K562 (cell line): ENCODE results near the gene STK24. TPM values are rescaled to one million over a fixed set of nuclear protein-coding genes. Genes with fewer than 3 reads are reported as not detected.

Source experiments
- ATAC-seq: fragments of 200-7000 bp; cut with Tn5 transposase; 3 replicates; pipeline ENCODE4 v1.9.1; 2020; ENCODE audit warnings: moderate library complexity
- BruUV-seq: library from RNA; stranded (reverse); fragments of 400-500 nt; replicated peaks from 2 replicates; lab custom pipeline; 2021; lab: Mats Ljungman, UMichigan
- CTCF ChIA-PET: fragments of 300-600 bp; formaldehyde crosslinking; extraction: SDS; loops from one replicate; lab custom pipeline; 2021; ENCODE audit warnings: low intra/inter-chr PET ratio; lab: Yijun Ruan, JAX
- POLR2A ChIA-PET: fragments of 300-600, 350-650 bp; sonication (Branson Sonifier 250); formaldehyde crosslinking; extraction: SDS; loops from one replicate; lab custom pipeline; 2021; ENCODE audit warnings: antibody characterized with exemption, inconsistent platforms; lab: Yijun Ruan, JAX
- DNase-seq, 4 experiments: peaks; one replicate each; pipeline versions ENCODE4 v3.0.0 to v3.0.0-alpha.2; 2011 to 2018; ENCODE audit warnings: low spot score in 3 of 4, mixed read lengths in 3 of 4; ENCODE audit errors: extremely low read depth in 1 of 4
- FAIRE-seq: peaks from 2 replicates; lab custom pipeline; 2011; peaks lifted over from hg19 to GRCh38; lab: Jason Lieb, UNC
- H2AFZ ChIP-seq: 2 replicates; pipeline ENCODE4 v1.6.0; 2011; ENCODE audit warnings: low read depth, low read length, control low read depth, inconsistent platforms
- H3K27ac ChIP-seq: fragments of 200-600 bp; 3 replicates; pipeline ENCODE4 v1.8.0; 2011; ENCODE audit warnings: low read depth, mild to moderate bottlenecking, control low read depth, inconsistent platforms, low read length, moderate library complexity, mixed read lengths; ENCODE audit errors: extremely low read depth
- H3K27me3 ChIP-seq, 2 experiments: fragments of 300-600 bp in 1 of 2; 2 replicates in 1 of 2; 3 replicates in 1 of 2; pipeline versions ENCODE4 v1.6.0 to v1.8.0; 2011; ENCODE audit warnings: inconsistent platforms in 2 of 2, low read length in 2 of 2, mild to moderate bottlenecking in 1 of 2, mixed read lengths in 1 of 2, moderate library complexity in 1 of 2; ENCODE audit not compliant: control insufficient read depth in 2 of 2, insufficient read depth in 2 of 2
- H3K36me3 ChIP-seq: fragments of 300-600 bp; 3 replicates; pipeline ENCODE4 v1.8.0; 2011; ENCODE audit warnings: mild to moderate bottlenecking, low read length, inconsistent platforms; ENCODE audit not compliant: control insufficient read depth, insufficient read depth
- H3K4me1 ChIP-seq, 2 experiments: fragments of 200-600 bp in 1 of 2; replicated peaks in 1 of 2; 2 replicates in 1 of 2; 3 replicates in 1 of 2; pipeline versions ENCODE4 v1.5.1 to v1.8.0; 2011; ENCODE audit warnings: inconsistent platforms in 2 of 2, low read length in 2 of 2, mild to moderate bottlenecking in 1 of 2, mixed read lengths in 1 of 2, moderate library complexity in 1 of 2; ENCODE audit not compliant: control insufficient read depth in 2 of 2, insufficient read depth in 2 of 2
- H3K4me2 ChIP-seq: 2 replicates; pipeline ENCODE4 v1.6.1; 2011; ENCODE audit warnings: low read length, control low read depth, inconsistent platforms, mixed read lengths; ENCODE audit not compliant: insufficient read depth
- H3K4me3 ChIP-seq: fragments of 200-600 bp; sonication (generic), shearing (Covaris generic); 2 replicates; pipeline ENCODE4 v1.5.1; 2016; ENCODE audit warnings: control low read depth, inconsistent platforms
- H3K79me2 ChIP-seq: fragments of 200-600 bp; 3 replicates; pipeline ENCODE4 v1.8.0; 2011; ENCODE audit warnings: low read length, inconsistent platforms; ENCODE audit not compliant: control insufficient read depth, insufficient read depth
- H3K9ac ChIP-seq, 2 experiments: 2 replicates each; pipeline versions ENCODE4 v1.6.0 to v1.6.1; 2011; ENCODE audit warnings: low read depth in 2 of 2, low read length in 2 of 2, control low read depth in 1 of 2, inconsistent platforms in 1 of 2, mild to moderate bottlenecking in 1 of 2, mixed read lengths in 1 of 2; ENCODE audit not compliant: insufficient read depth in 1 of 2
- H3K9me1 ChIP-seq: one replicate; pipeline ENCODE4 v1.6.0; 2011; ENCODE audit warnings: inconsistent platforms, mild to moderate bottlenecking, low read length, moderate library complexity; ENCODE audit not compliant: control insufficient read depth, insufficient read depth
- H3K9me3 ChIP-seq: replicated peaks from 2 replicates; pipeline ENCODE4 v1.5.1; 2011; ENCODE audit warnings: low read depth, low read length, inconsistent platforms; ENCODE audit not compliant: control insufficient read depth, insufficient read depth
- H4K20me1 ChIP-seq: replicated peaks from 2 replicates; pipeline ENCODE4 v1.6.1; 2011; ENCODE audit warnings: low read length, inconsistent platforms, mixed read lengths; ENCODE audit not compliant: control insufficient read depth, insufficient read depth
- BRCA1 ChIP-seq, 2 experiments: fragments of 450-650 bp in 1 of 2; sonication (generic) in 1 of 2; formaldehyde crosslinking in 1 of 2; IDR thresholded peaks; 2 replicates each; pipeline versions ENCODE4 v1.5.0 to v1.6.1; 2017 to 2020; ENCODE audit warnings: mild to moderate bottlenecking in 1 of 2, missing genetic modification reagents in 1 of 2
- CBFA2T2 ChIP-seq: fragments of 450-650 bp; conservative IDR thresholded peaks from 2 replicates; pipeline ENCODE4 v1.6.1; 2017; ENCODE audit warnings: mild to moderate bottlenecking
- IRF2 ChIP-seq: sonication (generic); formaldehyde crosslinking; IDR thresholded peaks from 2 replicates; pipeline ENCODE4 v1.8.1; 2022; ENCODE audit warnings: mild to moderate bottlenecking, missing genetic modification reagents
- NR1H2 ChIP-seq: sonication (generic); formaldehyde crosslinking; IDR thresholded peaks from 2 replicates; pipeline ENCODE4 v1.4.0; 2020; ENCODE audit warnings: mild to moderate bottlenecking, missing genetic modification reagents
- RAD21 ChIP-seq, 2 experiments: fragments of 250-450 bp in 1 of 2; fragments of 450-650 bp in 1 of 2; sonication (Bioruptor Pico) in 1 of 2; formaldehyde crosslinking in 1 of 2; IDR thresholded peaks in 1 of 2; conservative IDR thresholded peaks in 1 of 2; 2 replicates each; pipeline versions ENCODE4 v1.4.0 to v1.8.0; 2020 to 2022; ENCODE audit warnings: mild to moderate bottlenecking in 2 of 2, moderate library complexity in 1 of 2
- WGBS: fragments of 100-300 bp; shearing (Covaris generic); methylation state at CpG from one replicate; pipeline ENCODE4 v1.1.6; 2016; ENCODE audit warnings: low coverage, mixed read lengths; ENCODE audit not compliant: insufficient coverage; ENCODE audit errors: missing lambda C conversion rate; 5-methylcytosine and 5-hydroxymethylcytosine counted together
- in situ Hi-C: fragments of 300-500 bp; cut with MboI; formaldehyde crosslinking; loops from 4 replicates; pipeline ENCODE4 v1.15.0; 2018; ENCODE audit warnings: inconsistent platforms, mixed read lengths
- intact Hi-C: fragments of 100-400 bp; cut with micrococcal nuclease; formaldehyde crosslinking; loops from 2 replicates; pipeline ENCODE4 v1.14.2; 2022
- polyA plus RNA-seq, 8 experiments: library from polyadenylated mRNA; depleted of rRNA in 4 of 8; stranded (reverse) in 5 of 8; unstranded in 3 of 8; fragments of >200 nt; fragmentation: Nextera tagmentation in 2 of 8; fragmentation: Illumina TruSeq in 1 of 8; extraction: Ambion mirVana in 2 of 8; extraction: Trizol in 1 of 8; gene quantifications; 2 replicates each; pipeline versions ENCODE4 v1.2.1 to v1.2.3, GENCODE V29; 2011 to 2014; ENCODE audit warnings: inconsistent platforms in 1 of 8, missing spikeins in 1 of 8
- total RNA-seq, 7 experiments: library from RNA; depleted of rRNA in 6 of 7; stranded (reverse); fragments of >200 nt in 6 of 7; fragmentation: Illumina TruSeq in 2 of 7; extraction: Trizol in 2 of 7; gene quantifications; 2 replicates each; pipeline versions ENCODE4 v1.2.1 to v1.2.3, GENCODE V29; 2011 to 2021; ENCODE audit warnings: low replicate concordance in 1 of 7
- TF ChIP-seq, protein P1 (sequence below), 2 experiments: fragments of 450-650 bp; conservative IDR thresholded peaks; 2 replicates each; pipeline ENCODE4 v1.6.1; 2017; ENCODE audit warnings: mild to moderate bottlenecking in 2 of 2, moderate library complexity in 2 of 2
- TF ChIP-seq, protein P2 (sequence below): sonication (generic); formaldehyde crosslinking; IDR thresholded peaks from 2 replicates; pipeline ENCODE4 v1.8.0; 2022; ENCODE audit warnings: mild to moderate bottlenecking, low read depth, missing genetic modification reagents

STK24 gene
- total and polyA plus RNA-seq, 9 of the 15 experiments (the other 6 are each of a cell fraction or from before 2014, with no cell fraction given) = 3.8 to 78.4 (median 28.2) TPM

DNA sequence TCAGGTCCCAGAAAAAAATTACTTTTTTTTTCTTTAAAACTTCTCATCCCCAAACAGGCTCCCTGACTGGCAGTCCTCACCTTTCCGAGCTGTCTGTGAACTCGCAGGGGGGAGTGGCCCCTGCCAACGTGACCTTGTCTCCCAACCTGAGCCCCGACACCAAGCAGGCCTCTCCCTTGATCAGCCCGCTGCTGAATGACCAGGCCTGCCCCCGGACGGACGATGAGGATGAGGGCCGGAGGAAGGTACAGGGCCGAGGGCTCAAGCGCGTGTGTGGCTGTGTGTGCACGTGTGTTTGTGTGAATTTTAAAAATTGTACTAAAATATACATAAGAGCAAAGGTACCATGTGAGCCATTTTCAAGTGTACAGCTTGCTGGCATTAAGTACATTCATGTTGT, 167.6 kb downstream of the STK24 start:
- Histone ChIP-seq H3K4me2 (no peak overlapping the region), H3K27me3 (peaks cover 26 to 64% of the 10 kb centered on the region in 2 experiments), H3K4me3 (no peak overlapping the region), H3K9me3 (no peaks in the 10 kb centered on the region), H3K9me1 (no peaks in the 10 kb centered on the region), H4K20me1 (no peaks in the 10 kb centered on the region), H3K79me2 (no peaks in the 10 kb centered on the region), H3K4me1 (no peaks in the 10 kb centered on the region), H2AFZ (no peak overlapping the region), H3K9ac (no peak overlapping the region), H3K27ac (no peak overlapping the region), H3K36me3 (no peaks in the 10 kb centered on the region)
- ATAC-seq (no peak), DNase-seq (no peak), FAIRE-seq (no peak)
- 0% methylated on average over 8 of the region's 13 CpGs for WGBS
- intact Hi-C loops (no loop called here), in situ Hi-C loops (no loop called here)
- BruUV-seq = no TSS peak
- no peak for TF ChIP-seq IRF2
- no peak for TF ChIP-seq CBFA2T2
- ChIA-PET CTCF (no interaction called here), POLR2A (no interaction called here)

DNA sequence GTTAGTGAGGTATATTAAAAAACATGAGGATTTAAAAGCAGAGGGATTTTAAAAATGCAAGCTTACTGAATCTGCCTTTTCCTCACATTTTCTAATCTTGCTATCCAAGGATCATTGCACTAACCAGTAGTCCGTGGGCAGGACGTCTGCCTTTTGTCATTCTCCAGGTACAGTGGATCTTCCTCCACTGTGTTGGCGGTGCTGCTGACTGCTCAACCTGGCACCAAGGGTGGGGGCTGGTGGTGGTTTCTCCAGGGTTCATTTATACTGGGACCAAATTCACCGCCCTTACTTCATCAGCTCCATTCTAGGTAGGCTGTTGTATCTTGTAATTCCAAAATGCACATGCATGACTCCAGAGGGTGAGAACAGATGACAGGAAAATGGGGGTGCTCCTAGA, 169.3 kb downstream of the STK24 start:
- Histone ChIP-seq H3K4me1 (no peaks in the 10 kb centered on the region), H3K27ac (no peak overlapping the region), H3K4me3 (no peak overlapping the region), H2AFZ (no peak overlapping the region), H3K27me3 (peaks cover 28 to 54% of the 10 kb centered on the region in 2 experiments), H3K9me1 (no peaks in the 10 kb centered on the region), H3K9ac (no peak overlapping the region), H4K20me1 (no peaks in the 10 kb centered on the region), H3K79me2 (no peaks in the 10 kb centered on the region), H3K4me2 (no peak overlapping the region), H3K9me3 (no peaks in the 10 kb centered on the region), H3K36me3 (no peaks in the 10 kb centered on the region)
- POLR2A ChIA-PET = no interaction called here
- intact Hi-C loops = no loop called here
- no peak for TF ChIP-seq NR1H2 (CRISPR knock-in tag)
- no peak for TF ChIP-seq RAD21 (CRISPR knock-in tag; conservative IDR thresholded peaks at IDR 0.05 in 1 of 2, IDR thresholded peaks at IDR 0.05 in 1 of 2)
- no peak for TF ChIP-seq BRCA1 (IDR thresholded peaks at IDR 0.05)
- no peak for TF ChIP-seq BRCA1 (CRISPR knock-in tag; IDR thresholded peaks at IDR 0.05)
- TF ChIP-seq, protein P1, sequence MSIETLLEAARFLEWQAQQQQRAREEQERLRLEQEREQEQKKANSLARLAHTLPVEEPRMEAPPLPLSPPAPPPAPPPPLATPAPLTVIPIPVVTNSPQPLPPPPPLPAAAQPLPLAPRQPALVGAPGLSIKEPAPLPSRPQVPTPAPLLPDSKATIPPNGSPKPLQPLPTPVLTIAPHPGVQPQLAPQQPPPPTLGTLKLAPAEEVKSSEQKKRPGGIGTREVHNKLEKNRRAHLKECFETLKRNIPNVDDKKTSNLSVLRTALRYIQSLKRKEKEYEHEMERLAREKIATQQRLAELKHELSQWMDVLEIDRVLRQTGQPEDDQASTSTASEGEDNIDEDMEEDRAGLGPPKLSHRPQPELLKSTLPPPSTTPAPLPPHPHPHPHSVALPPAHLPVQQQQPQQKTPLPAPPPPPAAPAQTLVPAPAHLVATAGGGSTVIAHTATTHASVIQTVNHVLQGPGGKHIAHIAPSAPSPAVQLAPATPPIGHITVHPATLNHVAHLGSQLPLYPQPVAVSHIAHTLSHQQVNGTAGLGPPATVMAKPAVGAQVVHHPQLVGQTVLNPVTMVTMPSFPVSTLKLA (conservative IDR thresholded peaks at IDR 0.05) = no peak
- TF ChIP-seq, protein P2, sequence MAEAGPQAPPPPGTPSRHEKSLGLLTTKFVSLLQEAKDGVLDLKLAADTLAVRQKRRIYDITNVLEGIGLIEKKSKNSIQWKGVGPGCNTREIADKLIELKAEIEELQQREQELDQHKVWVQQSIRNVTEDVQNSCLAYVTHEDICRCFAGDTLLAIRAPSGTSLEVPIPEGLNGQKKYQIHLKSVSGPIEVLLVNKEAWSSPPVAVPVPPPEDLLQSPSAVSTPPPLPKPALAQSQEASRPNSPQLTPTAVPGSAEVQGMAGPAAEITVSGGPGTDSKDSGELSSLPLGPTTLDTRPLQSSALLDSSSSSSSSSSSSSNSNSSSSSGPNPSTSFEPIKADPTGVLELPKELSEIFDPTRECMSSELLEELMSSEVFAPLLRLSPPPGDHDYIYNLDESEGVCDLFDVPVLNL (CRISPR knock-in tag) = no peak
- BruUV-seq = no TSS peak
- no peak for ATAC-seq
- 0% methylated on average over 4 of the region's 4 CpGs for whole genome bisulfite sequencing
- in situ Hi-C loops = no loop called here
- FAIRE-seq = no peak
- DNase-seq = no peak
- CTCF ChIA-PET = no interaction called here
